Measurements from ENCODE around the gene FAM107B. TPM values are rescaled to one million over a fixed set of nuclear protein-coding genes. Genes with fewer than 3 reads are reported as not detected.

The FAM107B gene
- total and polyA plus RNA-seq, 2 of the 4 experiments (the other 2 are of a cell fraction): 26.4 to 27.1 TPM

DNA sequence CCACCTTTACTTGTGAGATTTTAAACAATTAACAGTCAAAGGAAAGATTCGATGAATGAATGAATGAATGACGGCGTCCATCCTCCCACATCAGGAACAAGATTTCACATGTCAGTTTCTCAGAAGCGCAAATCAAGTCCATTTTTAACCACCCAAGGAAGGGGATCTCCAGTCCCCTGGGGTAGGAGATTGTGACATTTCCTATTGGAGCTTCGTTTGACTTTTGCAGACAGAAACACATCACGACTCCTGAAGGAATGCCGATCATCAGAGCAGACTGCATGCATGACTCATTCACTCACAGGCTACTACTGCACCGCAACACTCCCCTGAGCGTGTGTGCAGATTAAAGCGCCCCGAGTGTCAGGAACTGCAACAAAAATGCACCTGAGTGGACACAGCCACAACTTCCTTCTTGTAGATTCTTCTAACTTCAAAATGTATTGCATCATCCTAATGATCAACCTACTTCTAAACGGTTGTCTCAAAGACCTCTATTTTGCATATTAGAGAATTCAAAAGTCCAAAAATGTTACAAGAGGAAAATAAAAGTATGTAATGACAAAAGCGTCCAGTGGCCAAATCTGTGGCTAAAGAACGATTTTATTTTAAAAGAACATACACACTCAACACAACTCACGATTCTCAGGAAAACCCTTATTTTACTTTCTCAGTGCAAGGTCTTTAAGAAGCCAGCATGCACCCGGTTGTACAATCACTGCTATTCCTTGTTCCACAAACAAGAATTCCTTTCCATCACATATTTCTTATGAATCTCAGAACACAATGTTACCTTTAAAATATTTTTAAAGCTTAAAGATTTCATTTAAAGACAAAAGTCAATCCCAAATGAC is 172.6 kb downstream of the FAM107B start (continued):
- TF ChIP-seq CEBPB (IDR thresholded peaks at IDR 0.05; ENCODE audit: low read depth, low read length): peak; percentile 91

DNA sequence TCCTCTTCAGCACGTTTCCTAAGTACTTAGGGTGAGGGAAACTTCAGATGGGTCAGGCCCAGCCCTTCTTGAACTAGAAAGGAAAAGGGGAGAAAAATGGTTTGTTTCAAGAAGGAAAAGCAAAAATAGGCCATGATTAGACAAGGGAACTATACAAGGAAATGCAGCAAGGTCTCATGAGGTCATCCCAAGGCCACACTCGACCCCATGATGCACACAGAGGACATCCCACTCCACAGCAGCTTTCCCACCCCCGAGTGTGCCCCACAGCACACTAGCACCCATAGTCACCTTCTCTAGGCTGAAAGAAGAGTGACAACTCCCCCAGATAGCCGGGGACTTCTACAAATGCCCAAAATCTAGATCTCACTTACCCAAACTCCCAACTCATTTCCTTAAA is 173.4 kb downstream of the FAM107B start:
- no peak overlapping the region for H3K4me3 ChIP-seq (ENCODE audit: insufficient read depth, low read depth, low read length)
- no peak overlapping the region for H4K91ac ChIP-seq (ENCODE audit: insufficient read depth, low read depth, low read length)
- no peak overlapping the region for H2AFZ ChIP-seq (replicated peaks; ENCODE audit: low read length, poor library complexity)
- DNase-seq: no peak
- H4K5ac ChIP-seq (ENCODE audit: low read depth, low read length): no peak overlapping the region
- no peak overlapping the region for H3K56ac ChIP-seq (ENCODE audit: extremely low read depth, insufficient read depth, low read length)
- in situ Hi-C loops (cut with MboI; ENCODE audit: low sequenced_read_pairs): no loop called here
- POLR2A ChIA-PET (ENCODE audit: unreplicated experiment): no interaction called here
- peak overlapping the region; percentile 53 for H3K4me2 ChIP-seq (ENCODE audit: low read depth, low read length)
- peak overlapping the region; percentile 69 for H3K4ac ChIP-seq (ENCODE audit: low read depth, low read length)
- peak overlapping the region; percentile 27 for H3K9ac ChIP-seq (ENCODE audit: low read depth, low read length)
- H3K9me1 ChIP-seq (ENCODE audit: insufficient read depth, low read length): peaks cover 42% of the 10 kb centered on the region
- intact Hi-C loops (cut with micrococcal nuclease): loop anchor here (5.0 kb wide), 2 partner anchors 104 to 236 kb away; partner anchors contain the start of genes CDNF, HSPA14 and MSANTD7
- H2AK9ac ChIP-seq (replicated peaks; ENCODE audit: low read depth, low read length, poor library complexity): no peak overlapping the region
- H2AK5ac ChIP-seq (ENCODE audit: low read depth, low read length): peak overlapping the region; percentile 67
- peaks cover 68% of the 10 kb centered on the region for H4K20me1 ChIP-seq (ENCODE audit: insufficient read depth, low read length)
- no peaks in the 10 kb centered on the region for H3K9me3 ChIP-seq (ENCODE audit: control insufficient read depth, insufficient read depth, low read length)
- H2BK120ac ChIP-seq (ENCODE audit: low read depth, low read length): no peak overlapping the region
- no peak overlapping the region for H3K27ac ChIP-seq (ENCODE audit: insufficient read depth, low read length)
- peak overlapping the region; percentile 65 for H3K14ac ChIP-seq (replicated peaks; ENCODE audit: low read depth, low read length)
- no peak overlapping the region for H4K8ac ChIP-seq (ENCODE audit: low read depth in 2 of 2, low read length in 2 of 2)
- peaks cover 12% of the 10 kb centered on the region for H3K4me1 ChIP-seq (ENCODE audit: control insufficient read depth, insufficient read depth, low read length)
- dilution Hi-C loops (cut with HindIII; ENCODE audit: low sequenced_read_pairs, unreplicated experiment): no loop called here
- H3K79me1 ChIP-seq (ENCODE audit: low read depth in 1 of 2, low read length in 2 of 2): peaks cover 7 to 76% of the 10 kb centered on the region in 2 experiments; a peak in 3 of 4 replicates
- 79% methylated on average over 2 of the region's 4 CpGs; no CpG with 5 or more reads in 1 of the 2 experiments for WGBS, 2 experiments (ENCODE audit: extremely low coverage in 2 of 2, insufficient read length in 1 of 2)
- CTCF ChIA-PET: no interaction called here
- H2BK15ac ChIP-seq (ENCODE audit: low read depth, low read length): peak overlapping the region; percentile 50; the same call in 1 of the 3 replicates
- no peak overlapping the region for H2BK20ac ChIP-seq (ENCODE audit: low read depth, low read length)
- H3K23ac ChIP-seq (ENCODE audit: low read depth, low read length): peak overlapping the region; percentile 87
- H2BK5ac ChIP-seq (ENCODE audit: low read depth, low read length, poor library complexity, severe bottlenecking): peak overlapping the region; percentile 56
- ATAC-seq (ENCODE audit: low read depth): no peak
- H3K27me3 ChIP-seq (ENCODE audit: control insufficient read depth, insufficient read depth, low read length): no peaks in the 10 kb centered on the region
- H3K18ac ChIP-seq (ENCODE audit: low read depth, low read length): no peak overlapping the region
- BruUV-seq (replicated peaks): no TSS peak
- H3K36me3 ChIP-seq (ENCODE audit: control insufficient read depth, insufficient read depth, low read length): peaks cover 36% of the 10 kb centered on the region
- TF ChIP-seq, protein P1, sequence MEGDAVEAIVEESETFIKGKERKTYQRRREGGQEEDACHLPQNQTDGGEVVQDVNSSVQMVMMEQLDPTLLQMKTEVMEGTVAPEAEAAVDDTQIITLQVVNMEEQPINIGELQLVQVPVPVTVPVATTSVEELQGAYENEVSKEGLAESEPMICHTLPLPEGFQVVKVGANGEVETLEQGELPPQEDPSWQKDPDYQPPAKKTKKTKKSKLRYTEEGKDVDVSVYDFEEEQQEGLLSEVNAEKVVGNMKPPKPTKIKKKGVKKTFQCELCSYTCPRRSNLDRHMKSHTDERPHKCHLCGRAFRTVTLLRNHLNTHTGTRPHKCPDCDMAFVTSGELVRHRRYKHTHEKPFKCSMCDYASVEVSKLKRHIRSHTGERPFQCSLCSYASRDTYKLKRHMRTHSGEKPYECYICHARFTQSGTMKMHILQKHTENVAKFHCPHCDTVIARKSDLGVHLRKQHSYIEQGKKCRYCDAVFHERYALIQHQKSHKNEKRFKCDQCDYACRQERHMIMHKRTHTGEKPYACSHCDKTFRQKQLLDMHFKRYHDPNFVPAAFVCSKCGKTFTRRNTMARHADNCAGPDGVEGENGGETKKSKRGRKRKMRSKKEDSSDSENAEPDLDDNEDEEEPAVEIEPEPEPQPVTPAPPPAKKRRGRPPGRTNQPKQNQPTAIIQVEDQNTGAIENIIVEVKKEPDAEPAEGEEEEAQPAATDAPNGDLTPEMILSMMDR (conservative IDR thresholded peaks at IDR 0.05; ENCODE audit: low read depth, low read length): no peak
- TF ChIP-seq SMC3 (IDR thresholded peaks at IDR 0.05; ENCODE audit: low read depth, low read length): no peak
- TF ChIP-seq MXI1 (IDR thresholded peaks at IDR 0.05; ENCODE audit: borderline replicate concordance, low read depth, low read length): no peak
- no peak for TF ChIP-seq CHD1 (IDR thresholded peaks at IDR 0.05; ENCODE audit: low read depth, low read length)
- no peak for TF ChIP-seq RFX5 (IDR thresholded peaks at IDR 0.05; ENCODE audit: low read depth, low read length)
- no peak for TF ChIP-seq FOS (IDR thresholded peaks at IDR 0.05; ENCODE audit: low read depth, low read length)
- no peak for TF ChIP-seq MAFK (IDR thresholded peaks at IDR 0.05; ENCODE audit: low read depth, low read length)
- TF ChIP-seq NFE2L2 (IDR thresholded peaks at IDR 0.05; ENCODE audit: low read depth, low read length): no peak
- TF ChIP-seq MAZ (IDR thresholded peaks at IDR 0.05; ENCODE audit: borderline replicate concordance, low read depth, low read length): no peak
- TF ChIP-seq, protein P2, sequence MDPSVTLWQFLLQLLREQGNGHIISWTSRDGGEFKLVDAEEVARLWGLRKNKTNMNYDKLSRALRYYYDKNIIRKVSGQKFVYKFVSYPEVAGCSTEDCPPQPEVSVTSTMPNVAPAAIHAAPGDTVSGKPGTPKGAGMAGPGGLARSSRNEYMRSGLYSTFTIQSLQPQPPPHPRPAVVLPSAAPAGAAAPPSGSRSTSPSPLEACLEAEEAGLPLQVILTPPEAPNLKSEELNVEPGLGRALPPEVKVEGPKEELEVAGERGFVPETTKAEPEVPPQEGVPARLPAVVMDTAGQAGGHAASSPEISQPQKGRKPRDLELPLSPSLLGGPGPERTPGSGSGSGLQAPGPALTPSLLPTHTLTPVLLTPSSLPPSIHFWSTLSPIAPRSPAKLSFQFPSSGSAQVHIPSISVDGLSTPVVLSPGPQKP (IDR thresholded peaks at IDR 0.05; ENCODE audit: borderline replicate concordance, low read depth, low read length): no peak
- TF ChIP-seq POLR2A (IDR thresholded peaks at IDR 0.05; ENCODE audit: low read depth, low read length): no peak
- no peak for TF ChIP-seq RCOR1 (IDR thresholded peaks at IDR 0.05; ENCODE audit: insufficient replicate concordance, low read length)
- no peak for TF ChIP-seq CEBPB (IDR thresholded peaks at IDR 0.05; ENCODE audit: low read depth, low read length)

Data from IMR-90 (cell line).